Peyer's patch (tissue), 4 donors: ENCODE data around the gene AKIRIN2.

ENCODE experiments used
- POLR2A ChIP-seq, 2 donors: fragments of 450-650 bp; IDR thresholded peaks; one replicate each; pipeline ENCODE4 v1.5.1; 2017; ENCODE audit warnings: antibody characterized with exemption in 2 of 2, mild to moderate bottlenecking in 2 of 2, moderate library complexity in 2 of 2
- TF ChIP-seq, protein P1 (sequence below), 6 experiments: fragments of 450-650 bp in 4 of 6; fragments of 200-600 bp in 2 of 6; sonication (generic) in 1 of 6; IDR thresholded peaks; one replicate each; pipeline ENCODE4 v1.5.1; 2017 to 2019; ENCODE audit warnings: antibody characterized with exemption in 6 of 6, mild to moderate bottlenecking in 3 of 6, moderate library complexity in 1 of 6

DNA sequence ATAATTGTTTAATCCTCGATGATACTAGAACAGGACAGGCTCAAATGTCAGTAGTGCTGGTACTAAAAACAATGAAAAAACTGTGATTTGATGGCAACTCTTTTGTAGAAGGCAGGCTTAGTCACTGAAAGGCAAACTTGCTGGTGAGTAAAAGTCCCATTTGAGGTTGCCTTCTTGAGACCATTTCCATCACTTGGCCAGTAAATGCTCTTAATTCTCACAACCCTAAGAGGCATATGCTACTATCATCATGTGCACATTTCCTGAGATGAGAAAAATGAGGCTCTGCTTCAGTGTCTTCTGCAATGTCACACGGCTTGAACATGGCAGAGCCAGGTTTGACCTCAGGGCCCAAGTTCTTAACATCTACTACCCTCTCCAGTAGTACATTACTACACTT lies 9.9 kb downstream of the AKIRIN2 start:
- TF ChIP-seq, protein P1, sequence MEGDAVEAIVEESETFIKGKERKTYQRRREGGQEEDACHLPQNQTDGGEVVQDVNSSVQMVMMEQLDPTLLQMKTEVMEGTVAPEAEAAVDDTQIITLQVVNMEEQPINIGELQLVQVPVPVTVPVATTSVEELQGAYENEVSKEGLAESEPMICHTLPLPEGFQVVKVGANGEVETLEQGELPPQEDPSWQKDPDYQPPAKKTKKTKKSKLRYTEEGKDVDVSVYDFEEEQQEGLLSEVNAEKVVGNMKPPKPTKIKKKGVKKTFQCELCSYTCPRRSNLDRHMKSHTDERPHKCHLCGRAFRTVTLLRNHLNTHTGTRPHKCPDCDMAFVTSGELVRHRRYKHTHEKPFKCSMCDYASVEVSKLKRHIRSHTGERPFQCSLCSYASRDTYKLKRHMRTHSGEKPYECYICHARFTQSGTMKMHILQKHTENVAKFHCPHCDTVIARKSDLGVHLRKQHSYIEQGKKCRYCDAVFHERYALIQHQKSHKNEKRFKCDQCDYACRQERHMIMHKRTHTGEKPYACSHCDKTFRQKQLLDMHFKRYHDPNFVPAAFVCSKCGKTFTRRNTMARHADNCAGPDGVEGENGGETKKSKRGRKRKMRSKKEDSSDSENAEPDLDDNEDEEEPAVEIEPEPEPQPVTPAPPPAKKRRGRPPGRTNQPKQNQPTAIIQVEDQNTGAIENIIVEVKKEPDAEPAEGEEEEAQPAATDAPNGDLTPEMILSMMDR (IDR thresholded peaks at IDR 0.05), result no peak
- no peak for TF ChIP-seq POLR2A (IDR thresholded peaks at IDR 0.05)
